Body of pancreas (tissue), 4 donors: Measurements from ENCODE around the gene MELK. TPM values are rescaled to one million over a fixed set of nuclear protein-coding genes. Genes with fewer than 3 reads are reported as not detected.

Experiments used
- ATAC-seq: fragments of 150-250 bp; one replicate; pipeline ENCODE4 v1.9.1; 2016
- DNase-seq, 4 donors: peaks; one replicate each; pipeline ENCODE4 v3.0.0-alpha.2; 2019
- H3K27ac ChIP-seq, 4 donors: fragments of 200-600 bp; sonication (generic); 1 replicate in 3 of 4; 2 replicates in 1 of 4; pipeline versions ENCODE4 v1.5.1 to v1.6.1; 2016 to 2019; ENCODE audit warnings: mild to moderate bottlenecking in 1 of 4, mixed read lengths in 1 of 4, moderate library complexity in 1 of 4
- H3K27me3 ChIP-seq, 2 donors: fragments of 200-600 bp; sonication (generic); one replicate each; pipeline ENCODE4 v1.6.0; 2016; ENCODE audit warnings: mild to moderate bottlenecking in 1 of 2
- H3K36me3 ChIP-seq, 2 donors: fragments of 200-600 bp; sonication (generic); replicated peaks in 1 of 2; 2 replicates each; pipeline ENCODE4 v1.5.1; 2016; ENCODE audit warnings: low read depth in 2 of 2; ENCODE audit not compliant: insufficient read depth in 1 of 2
- H3K4me1 ChIP-seq: fragments of 200-600 bp; sonication (generic); one replicate; pipeline ENCODE4 v1.6.0; 2016
- H3K4me3 ChIP-seq, 2 donors: fragments of 200-600 bp; sonication (generic); 1 replicate in 1 of 2; 2 replicates in 1 of 2; pipeline ENCODE4 v1.5.1; 2016 to 2019
- H3K9me3 ChIP-seq, 3 donors: fragments of 200-600 bp; sonication (generic); 1 replicate in 2 of 3; 2 replicates in 1 of 3; pipeline ENCODE4 v1.5.1; 2016
- POLR2A ChIP-seq, 3 donors: fragments of 450-650 bp; IDR thresholded peaks; one replicate each; pipeline ENCODE4 v1.6.1; 2016; ENCODE audit warnings: antibody characterized with exemption in 3 of 3, mild to moderate bottlenecking in 2 of 3
- WGBS, 2 donors: methylation state at CpG; one replicate each; pipeline ENCODE4 v1.1.5; 2017; 5-methylcytosine and 5-hydroxymethylcytosine counted together
- intact Hi-C: fragments of 100-400 bp; cut with DNase I; formaldehyde crosslinking; loops from one replicate; pipeline ENCODE4 v1.15.1; 2023
- total RNA-seq, 2 donors: library from RNA; depleted of rRNA; stranded (reverse); fragments of >200 nt; gene quantifications; one replicate each; pipeline ENCODE4 v1.1.0, GENCODE V29; 2016
- TF ChIP-seq, protein P1 (sequence below), 7 experiments: fragments of 450-650 bp in 4 of 7; fragments of 200-600 bp in 3 of 7; sonication (generic) in 3 of 7; IDR thresholded peaks; one replicate each; pipeline ENCODE4 v1.5.1; 2016 to 2019; ENCODE audit warnings: antibody characterized with exemption in 7 of 7

The MELK gene
- total RNA-seq, 2 donors from 2014 or later = not detected

DNA sequence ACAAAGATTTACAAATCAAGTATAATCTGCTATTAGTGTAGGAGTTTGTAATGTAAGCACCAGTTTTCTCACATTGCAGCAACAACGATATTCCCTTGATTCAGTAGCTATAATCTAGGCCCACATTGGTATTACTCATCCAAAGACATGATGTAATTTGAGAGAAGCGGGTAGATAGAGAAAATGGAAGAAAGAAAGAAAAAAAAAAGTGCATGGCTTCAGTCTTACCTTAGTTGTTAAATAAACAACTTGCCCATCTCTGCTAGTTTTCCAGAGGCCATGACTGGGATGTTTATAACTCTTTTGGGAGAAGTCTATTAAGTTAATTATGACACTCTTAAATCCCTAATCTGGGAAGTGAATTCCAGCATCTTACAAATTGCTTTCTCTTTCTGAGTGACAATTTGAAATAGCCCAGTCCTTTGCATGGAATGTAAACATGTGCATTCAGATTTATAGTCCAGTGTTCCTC, 2.8 kb downstream of the MELK start:
- ATAC-seq = no peak
- no peaks in the 10 kb centered on the region for H3K9me3 ChIP-seq
- H3K4me3 ChIP-seq = no peak overlapping the region
- H3K4me1 ChIP-seq = peaks cover 8% of the 10 kb centered on the region
- no peak for TF ChIP-seq POLR2A (IDR thresholded peaks at IDR 0.05)
- TF ChIP-seq, protein P1, sequence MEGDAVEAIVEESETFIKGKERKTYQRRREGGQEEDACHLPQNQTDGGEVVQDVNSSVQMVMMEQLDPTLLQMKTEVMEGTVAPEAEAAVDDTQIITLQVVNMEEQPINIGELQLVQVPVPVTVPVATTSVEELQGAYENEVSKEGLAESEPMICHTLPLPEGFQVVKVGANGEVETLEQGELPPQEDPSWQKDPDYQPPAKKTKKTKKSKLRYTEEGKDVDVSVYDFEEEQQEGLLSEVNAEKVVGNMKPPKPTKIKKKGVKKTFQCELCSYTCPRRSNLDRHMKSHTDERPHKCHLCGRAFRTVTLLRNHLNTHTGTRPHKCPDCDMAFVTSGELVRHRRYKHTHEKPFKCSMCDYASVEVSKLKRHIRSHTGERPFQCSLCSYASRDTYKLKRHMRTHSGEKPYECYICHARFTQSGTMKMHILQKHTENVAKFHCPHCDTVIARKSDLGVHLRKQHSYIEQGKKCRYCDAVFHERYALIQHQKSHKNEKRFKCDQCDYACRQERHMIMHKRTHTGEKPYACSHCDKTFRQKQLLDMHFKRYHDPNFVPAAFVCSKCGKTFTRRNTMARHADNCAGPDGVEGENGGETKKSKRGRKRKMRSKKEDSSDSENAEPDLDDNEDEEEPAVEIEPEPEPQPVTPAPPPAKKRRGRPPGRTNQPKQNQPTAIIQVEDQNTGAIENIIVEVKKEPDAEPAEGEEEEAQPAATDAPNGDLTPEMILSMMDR (IDR thresholded peaks at IDR 0.05) = no peak
- H3K27ac ChIP-seq = no peak overlapping the region
- DNase-seq = no peak
- intact Hi-C loops = no loop called here
- H3K27me3 ChIP-seq = no peaks in the 10 kb centered on the region
- WGBS, 2 donors = 53 to 66% methylated on average over 2 of the region's 2 CpGs
- no peaks in the 10 kb centered on the region for H3K36me3 ChIP-seq

DNA sequence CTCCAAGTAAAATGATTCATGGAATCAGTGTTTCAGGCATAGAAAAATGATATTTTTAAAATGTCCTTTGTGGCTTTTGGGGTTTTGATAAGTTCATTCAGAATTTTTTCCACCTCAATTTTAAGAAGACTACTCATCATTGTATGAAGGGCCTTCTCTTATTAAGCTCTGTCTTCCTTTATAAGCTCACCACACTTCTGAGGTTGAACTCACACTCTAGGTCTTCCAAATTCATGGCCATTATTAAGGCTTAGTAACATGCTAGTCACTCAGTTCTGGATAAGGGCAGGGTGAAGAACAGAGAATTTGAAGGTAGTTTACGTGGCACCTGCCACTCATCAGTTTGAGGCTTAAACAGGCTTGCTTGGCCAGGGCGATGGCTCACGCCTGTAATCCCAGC, 4.2 kb downstream of the MELK start:
- H3K9me3 ChIP-seq = no peaks in the 10 kb centered on the region
- no peaks in the 10 kb centered on the region for H3K27me3 ChIP-seq
- ATAC-seq (no peak), DNase-seq (no peak)
- WGBS, 2 donors = 98 to 100% methylated on average over 3 of the region's 3 CpGs
- H3K27ac ChIP-seq = no peak overlapping the region
- H3K4me3 ChIP-seq = no peak overlapping the region
- intact Hi-C loops = no loop called here
- no peaks in the 10 kb centered on the region for H3K36me3 ChIP-seq
- H3K4me1 ChIP-seq = peaks cover 8% of the 10 kb centered on the region
- TF ChIP-seq, protein P1 (IDR thresholded peaks at IDR 0.05) = no peak
- no peak for TF ChIP-seq POLR2A (IDR thresholded peaks at IDR 0.05)

DNA sequence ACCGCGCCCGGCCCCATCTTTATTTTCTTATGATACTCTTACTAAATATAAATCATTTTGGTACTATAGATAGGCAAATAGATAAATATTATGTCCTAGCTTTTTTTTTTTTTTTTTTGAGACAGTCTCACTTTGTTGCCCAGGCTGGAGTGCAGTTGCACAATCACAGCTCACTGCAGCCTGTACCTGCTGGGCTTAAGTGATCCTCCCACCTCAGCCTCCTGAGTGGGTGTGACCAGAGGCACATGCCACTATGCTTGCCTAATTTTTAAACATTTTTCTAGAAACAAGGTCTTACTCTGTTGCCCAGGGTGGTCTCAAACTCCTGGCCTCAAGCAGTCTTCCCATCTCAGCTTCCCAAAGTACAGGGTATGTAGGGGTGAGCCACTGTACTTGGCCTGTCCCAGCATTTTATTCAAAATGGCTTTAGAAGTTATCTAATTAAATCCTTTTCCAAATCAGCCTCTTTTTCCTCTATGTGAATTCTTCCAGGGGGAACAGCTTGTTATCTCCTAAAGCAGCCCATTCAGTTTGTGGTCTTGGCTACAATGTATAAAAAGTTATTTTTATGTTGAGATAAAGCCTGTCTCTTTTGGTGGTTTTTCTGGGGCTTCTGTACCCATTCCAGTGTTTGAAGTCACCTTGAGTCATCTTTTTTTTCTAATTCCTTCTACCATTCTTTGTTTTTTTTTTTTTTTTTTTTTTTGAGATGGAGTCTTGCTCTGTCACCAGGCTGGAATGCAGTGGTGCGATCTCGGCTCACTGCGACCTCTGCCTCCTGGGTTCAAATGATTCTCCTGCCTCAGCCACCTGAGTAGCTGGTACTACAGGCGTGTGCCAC, 12.1 kb downstream of the MELK start:
- whole genome bisulfite sequencing, 2 donors = 98 to 100% methylated on average over 4 to 6 of the region's 7 CpGs

DNA sequence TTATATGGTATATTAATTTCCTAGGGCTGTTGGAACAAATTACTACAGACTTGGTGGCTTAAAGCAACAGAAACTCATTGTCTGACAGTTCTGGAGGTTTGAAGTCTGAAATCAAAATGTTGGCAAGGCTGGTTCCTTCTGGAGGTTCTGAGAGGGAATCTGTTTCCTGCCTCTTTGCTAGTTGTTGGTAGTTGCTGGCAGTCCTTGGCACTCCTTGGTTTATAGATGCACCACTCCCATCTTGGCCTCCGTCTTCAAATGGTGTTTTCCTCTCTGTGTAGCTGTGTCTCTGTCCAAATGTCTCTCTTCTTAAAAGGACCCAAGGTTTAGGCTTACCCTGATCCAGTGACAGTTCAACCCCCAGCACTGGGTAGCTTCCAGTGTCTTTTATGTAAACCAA, 17.5 kb downstream of the MELK start:
- no peak overlapping the region for H3K27ac ChIP-seq
- DNase-seq = no peak
- intact Hi-C loops = no loop called here
- no peaks in the 10 kb centered on the region for H3K36me3 ChIP-seq
- TF ChIP-seq, protein P1 (IDR thresholded peaks at IDR 0.05) = no peak
- no peaks in the 10 kb centered on the region for H3K4me1 ChIP-seq
- WGBS, 2 donors = 93 to 100% methylated on average over 1 of the region's 1 CpG
- no peaks in the 10 kb centered on the region for H3K9me3 ChIP-seq
- no peak overlapping the region for H3K4me3 ChIP-seq
- no peaks in the 10 kb centered on the region for H3K27me3 ChIP-seq
- ATAC-seq = no peak

More for the DNA sequence above, 12.1 kb downstream of the MELK start:
- intact Hi-C loops = no loop called here
- Histone ChIP-seq H3K36me3 (no peaks in the 10 kb centered on the region), H3K27me3 (no peaks in the 10 kb centered on the region), H3K4me3 (no peak overlapping the region), H3K27ac (no peak overlapping the region), H3K9me3 (no peaks in the 10 kb centered on the region), H3K4me1 (no peaks in the 10 kb centered on the region)
- TF ChIP-seq, protein P1 (IDR thresholded peaks at IDR 0.05) = no peak
- no peak for TF ChIP-seq POLR2A (IDR thresholded peaks at IDR 0.05)
- ATAC-seq (no peak), DNase-seq (no peak)
